C4-2B (cell line): Measurements from ENCODE around the gene EXOC3L4.
"Not testable (repeated sequence)": the region's sequence is repeated elsewhere in the genome, so short reads cannot be mapped to it uniquely, and the experiment has no call there.

Experiments used
- CTCF ChIP-seq: fragments of 450-650 bp; conservative IDR thresholded peaks from 2 replicates; pipeline ENCODE4 v1.5.1; 2017; ENCODE audit warnings: mild to moderate bottlenecking
- ZFX ChIP-seq: fragments of 450-650 bp; IDR thresholded peaks from 2 replicates; pipeline ENCODE4 v1.6.1; 2017

DNA sequence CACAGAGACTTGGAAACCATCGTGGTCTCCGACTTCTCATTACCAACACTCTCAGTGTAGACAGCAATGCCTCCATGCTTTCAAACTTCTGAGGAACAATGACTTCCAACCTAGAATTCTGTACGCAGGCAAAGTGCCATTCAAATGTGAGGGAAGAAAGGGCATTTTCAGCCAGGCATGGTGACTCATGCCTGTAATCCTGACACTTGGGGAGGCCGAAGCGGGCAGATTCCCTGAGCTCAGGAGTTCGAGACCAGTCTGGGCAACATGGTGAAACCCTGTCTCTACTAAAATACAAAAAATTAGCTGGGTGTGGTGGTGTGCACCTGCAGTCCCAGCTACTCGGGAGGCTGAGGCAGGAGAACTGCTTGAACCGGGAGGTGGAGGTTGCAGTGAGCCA lies 47.1 kb upstream of the EXOC3L4 start:
- not testable (repeated sequence) for TF ChIP-seq CTCF, ZFX
